ENCODE measurements around the gene ACO2.
"Not testable (repeated sequence)": the region's sequence is repeated elsewhere in the genome, so short reads cannot be mapped to it uniquely, and the experiment has no call there.

Gene ACO2

DNA sequence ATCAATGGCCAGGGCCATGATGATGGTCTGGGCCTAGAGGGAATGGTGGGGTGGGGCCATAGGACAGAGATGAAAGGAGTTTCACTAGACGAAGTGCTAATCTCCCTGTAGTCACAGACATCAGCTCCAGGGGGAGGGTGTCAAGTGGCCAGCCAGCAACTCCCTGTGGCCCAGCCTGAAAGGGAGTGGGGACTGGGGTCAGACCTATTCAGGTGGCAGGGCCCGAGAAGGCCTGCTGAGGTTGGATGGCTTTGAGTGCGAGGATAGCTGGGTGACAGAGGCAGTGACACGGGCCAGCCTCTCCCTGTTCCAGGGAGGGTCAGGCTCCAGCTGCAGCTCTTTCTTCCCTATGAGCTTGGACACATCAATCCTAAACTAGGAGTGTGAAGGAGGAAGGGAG lies 33.4 kb upstream of the ACO2 start:
- Histone ChIP-seq H3K36me3 (peaks cover 47% of the 10 kb centered on the region), H3K9me3 (ENCODE audit: severe bottlenecking) (no peaks in the 10 kb centered on the region), H3K27me3 (ENCODE audit: insufficient read depth, low read depth, severe bottlenecking) (no peaks in the 10 kb centered on the region), H3K27ac (peak overlapping the region; percentile 49; the same call in 1 of the 2 replicates), H3K4me3 (ENCODE audit: low read depth, low read length) (no peak overlapping the region)
- TF ChIP-seq, protein P1, sequence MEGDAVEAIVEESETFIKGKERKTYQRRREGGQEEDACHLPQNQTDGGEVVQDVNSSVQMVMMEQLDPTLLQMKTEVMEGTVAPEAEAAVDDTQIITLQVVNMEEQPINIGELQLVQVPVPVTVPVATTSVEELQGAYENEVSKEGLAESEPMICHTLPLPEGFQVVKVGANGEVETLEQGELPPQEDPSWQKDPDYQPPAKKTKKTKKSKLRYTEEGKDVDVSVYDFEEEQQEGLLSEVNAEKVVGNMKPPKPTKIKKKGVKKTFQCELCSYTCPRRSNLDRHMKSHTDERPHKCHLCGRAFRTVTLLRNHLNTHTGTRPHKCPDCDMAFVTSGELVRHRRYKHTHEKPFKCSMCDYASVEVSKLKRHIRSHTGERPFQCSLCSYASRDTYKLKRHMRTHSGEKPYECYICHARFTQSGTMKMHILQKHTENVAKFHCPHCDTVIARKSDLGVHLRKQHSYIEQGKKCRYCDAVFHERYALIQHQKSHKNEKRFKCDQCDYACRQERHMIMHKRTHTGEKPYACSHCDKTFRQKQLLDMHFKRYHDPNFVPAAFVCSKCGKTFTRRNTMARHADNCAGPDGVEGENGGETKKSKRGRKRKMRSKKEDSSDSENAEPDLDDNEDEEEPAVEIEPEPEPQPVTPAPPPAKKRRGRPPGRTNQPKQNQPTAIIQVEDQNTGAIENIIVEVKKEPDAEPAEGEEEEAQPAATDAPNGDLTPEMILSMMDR (IDR thresholded peaks at IDR 0.05; ENCODE audit: low read depth, low read length) = no peak
- peak; percentile 27 for DNase-seq

GRCh38 chr22:41436322-41437113 lies 32.4 kb upstream of the ACO2 start:
- no peak for DNase-seq
- Histone ChIP-seq H3K27ac (no peak overlapping the region), H3K36me3 (peaks cover 57% of the 10 kb centered on the region), H3K9me3 (ENCODE audit: severe bottlenecking) (no peaks in the 10 kb centered on the region), H3K27me3 (ENCODE audit: insufficient read depth, low read depth, severe bottlenecking) (no peaks in the 10 kb centered on the region), H3K4me3 (ENCODE audit: low read depth, low read length) (no peak overlapping the region)
- TF ChIP-seq, protein P1 (IDR thresholded peaks at IDR 0.05; ENCODE audit: low read depth, low read length) = no peak

DNA sequence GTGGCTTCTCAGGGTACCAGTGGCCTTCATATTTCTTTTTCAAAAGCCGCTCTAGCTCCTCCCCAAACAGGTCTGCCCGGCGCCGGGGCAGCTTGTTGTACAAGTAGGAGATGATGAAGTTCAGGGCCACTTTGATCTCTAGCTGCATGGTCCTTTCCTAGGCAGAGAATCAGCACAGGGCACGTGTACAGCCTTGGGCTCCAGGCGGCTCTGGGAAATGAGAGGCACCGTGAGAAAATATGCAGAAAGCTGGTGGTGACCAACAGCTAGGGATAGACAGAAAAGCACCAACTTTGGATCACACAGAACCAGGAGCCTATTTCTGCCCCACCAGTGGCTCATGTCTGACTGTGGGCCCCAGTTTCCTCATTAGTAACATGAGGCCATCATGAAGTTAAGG lies 31.7 kb upstream of the ACO2 start:
- Histone ChIP-seq H3K27me3 (ENCODE audit: insufficient read depth, low read depth, severe bottlenecking) (no peaks in the 10 kb centered on the region), H3K4me3 (ENCODE audit: low read depth, low read length) (no peak overlapping the region), H3K27ac (0 out of 2 replicates have a peak overlapping the region, but pooled peaks have one; percentile 18), H3K9me3 (ENCODE audit: severe bottlenecking) (no peaks in the 10 kb centered on the region), H3K36me3 (peaks cover 59% of the 10 kb centered on the region)
- TF ChIP-seq, protein P1 (IDR thresholded peaks at IDR 0.05; ENCODE audit: low read depth, low read length) = no peak
- DNase-seq = no peak

DNA sequence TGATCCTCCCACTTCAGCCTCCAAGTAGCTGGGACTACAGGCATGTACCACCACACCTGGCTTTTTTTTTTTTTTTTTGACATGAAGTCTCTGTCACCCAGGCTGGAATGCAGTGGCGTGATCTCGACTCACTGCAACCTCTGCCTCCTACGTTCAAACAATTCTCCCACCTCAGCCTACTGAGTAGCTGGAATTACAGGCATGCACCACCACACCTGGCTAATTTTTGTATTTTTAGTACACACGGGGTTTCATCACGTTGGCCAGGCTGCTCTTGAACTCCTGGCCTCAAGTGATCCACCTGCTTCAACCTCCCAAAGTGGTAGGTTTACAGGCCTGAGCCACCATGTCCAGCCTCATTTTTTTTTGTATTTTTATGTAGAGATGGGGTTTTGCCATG lies 28.4 kb upstream of the ACO2 start:
- H3K4me3 ChIP-seq (ENCODE audit: low read depth, low read length) = not testable (repeated sequence)

DNA sequence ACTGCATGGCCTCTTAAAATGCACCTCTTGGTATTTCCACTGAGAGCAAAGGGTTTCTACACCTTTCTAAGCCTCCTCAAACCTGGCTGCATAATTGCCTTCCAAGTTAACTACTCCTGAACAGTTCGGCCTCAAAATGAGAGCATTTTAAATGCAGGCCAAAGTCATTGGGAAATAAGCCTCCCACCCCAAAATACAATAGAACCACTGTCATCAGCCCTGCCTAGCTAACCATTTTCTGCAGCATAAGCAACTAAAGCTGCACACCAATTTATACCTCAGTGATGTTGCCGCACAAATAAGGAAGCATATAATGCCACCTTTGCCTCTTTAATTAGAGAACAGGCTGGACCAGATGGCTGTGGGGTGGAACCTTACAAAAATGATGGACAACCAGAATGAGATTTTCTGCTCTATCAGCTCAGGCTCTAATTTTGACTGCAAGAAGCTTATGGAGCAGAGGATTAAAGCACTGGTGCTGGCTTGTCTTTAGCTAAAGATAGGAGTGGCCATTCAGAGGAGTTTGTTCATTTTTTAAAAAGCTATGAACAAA lies 26.6 kb upstream of the ACO2 start:
- Histone ChIP-seq H3K4me3 (ENCODE audit: low read depth, low read length) (peak overlapping the region; percentile 31), H3K27me3 (ENCODE audit: insufficient read depth, low read depth, severe bottlenecking) (no peaks in the 10 kb centered on the region), H3K27ac (peak overlapping the region; percentile 97), H3K9me3 (ENCODE audit: severe bottlenecking) (no peaks in the 10 kb centered on the region), H3K36me3 (peaks cover 51% of the 10 kb centered on the region)
- peak; percentile 71 for DNase-seq
- TF ChIP-seq, protein P1 (IDR thresholded peaks at IDR 0.05; ENCODE audit: low read depth, low read length) = no peak

More for the DNA sequence above, 28.4 kb upstream of the ACO2 start:
- H3K9me3 ChIP-seq (ENCODE audit: severe bottlenecking); H3K27me3 ChIP-seq (ENCODE audit: insufficient read depth, low read depth, severe bottlenecking); DNase-seq: not testable (repeated sequence)
- H3K36me3 ChIP-seq = peaks cover 66% of the 10 kb centered on the region
- peak overlapping the region; percentile 66 for H3K27ac ChIP-seq

DNA sequence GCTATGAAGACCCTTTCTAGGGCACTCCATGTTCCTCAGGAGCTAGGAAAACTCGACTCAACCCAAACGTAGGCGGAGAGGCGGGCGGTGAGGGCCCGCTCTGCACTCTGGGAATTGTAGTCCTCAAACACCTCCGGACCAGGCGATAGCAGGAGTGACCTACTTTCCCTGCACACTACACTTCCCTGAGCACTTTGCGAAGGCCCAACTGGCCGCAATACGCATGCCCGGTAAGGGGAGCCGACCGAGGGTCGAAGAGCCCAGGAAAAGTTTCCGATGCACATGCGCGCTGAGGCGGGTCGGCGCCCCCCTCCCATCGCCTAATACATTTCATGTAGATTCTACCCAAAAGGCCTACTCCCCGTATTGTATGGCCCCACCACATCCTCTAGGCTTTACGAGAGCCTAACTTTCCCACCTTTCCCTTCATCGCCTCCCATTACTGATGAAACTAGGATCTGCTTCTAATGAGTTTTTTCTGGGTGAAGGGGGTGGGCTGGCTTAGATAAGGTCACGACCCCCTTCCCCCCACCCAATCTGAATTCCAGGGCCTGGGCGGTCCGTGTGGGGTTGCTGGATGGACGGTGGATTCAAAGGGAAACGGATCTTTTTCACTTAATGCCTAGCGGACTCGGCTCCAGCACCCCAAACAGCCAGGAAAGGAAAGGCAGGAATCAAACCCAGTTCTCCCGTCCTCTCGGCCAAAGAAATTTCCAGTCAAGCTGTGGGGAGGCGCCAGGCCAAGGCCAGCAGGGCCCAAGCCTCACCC lies 24.4 kb upstream of the ACO2 start:
- no peaks in the 10 kb centered on the region for H3K9me3 ChIP-seq (ENCODE audit: severe bottlenecking)
- H3K27me3 ChIP-seq (ENCODE audit: insufficient read depth, low read depth, severe bottlenecking) = no peaks in the 10 kb centered on the region
- H3K36me3 ChIP-seq = peaks cover 46% of the 10 kb centered on the region
- peak overlapping the region; percentile 99 for H3K4me3 ChIP-seq (ENCODE audit: low read depth, low read length)
- peak overlapping the region; percentile 97 for H3K27ac ChIP-seq
- TF ChIP-seq, protein P1 (IDR thresholded peaks at IDR 0.05; ENCODE audit: low read depth, low read length) = no peak
- DNase-seq = peak; percentile 96
